Activated CD4-positive, CD25-positive, alpha-beta regulatory T cell treated with anti-CD3 and anti-CD28 coated beads, Interleukin-2, amount 50 U/mL, for 72 hours (primary cell): Measurements from ENCODE around the gene SCAI.
A peak's percentile ranks its signal among the peaks of the same experiment; 100 is the strongest.
"Not testable (repeated sequence)": the region's sequence is repeated elsewhere in the genome, so short reads cannot be mapped to it uniquely, and the experiment has no call there.

Experiments
- DNase-seq: peaks from one replicate; pipeline ENCODE4 v3.0.0; 2021

The SCAI gene

GRCh38 chr9:125143377-125144090 lies at the start of gene SCAI:
Gene SCAI, minus strand, starts transcription at chr9:125143528. Its CDS starts 91 bp downstream, at chr9:125143437.
- peak; percentile 94 for DNase-seq

GRCh38 chr9:125190361-125190801 lies 47.1 kb upstream of the SCAI start:
- DNase-seq, result peak; percentile 38

- peak; percentile 95 for DNase-seq
These were observed 46.3 kb upstream of the SCAI start, which contains the start of gene PPP6C for GRCh38 chr9:125189361-125190289. Gene PPP6C, minus strand, starts transcription at chr9:125189803. Its CDS starts 85 bp downstream, at chr9:125189718.

- peak; percentile 50 for DNase-seq
These were observed 45.7 kb upstream of the SCAI start for GRCh38 chr9:125189011-125189360.

- no peak for DNase-seq
These were observed 40.2 kb upstream of the SCAI start for GRCh38 chr9:125183561-125183960.

- DNase-seq, result no peak
These were observed 39.7 kb upstream of the SCAI start for GRCh38 chr9:125183054-125183453.

- not testable (repeated sequence) for DNase-seq
These were observed 38.4 kb upstream of the SCAI start for GRCh38 chr9:125181756-125182155.

GRCh38 chr9:125180876-125181275 lies 37.5 kb upstream of the SCAI start:
- no peak for DNase-seq

- not testable (repeated sequence) for DNase-seq
These were observed 36.4 kb upstream of the SCAI start for GRCh38 chr9:125179776-125180175.

GRCh38 chr9:125177888-125178287 lies 34.6 kb upstream of the SCAI start:
- DNase-seq, result no peak

- no peak for DNase-seq
These were observed 33.3 kb upstream of the SCAI start for GRCh38 chr9:125176636-125177035.

- DNase-seq, result no peak
These were observed 28.9 kb upstream of the SCAI start for GRCh38 chr9:125172031-125172755.

GRCh38 chr9:125169895-125170294 lies 26.6 kb upstream of the SCAI start:
- no peak for DNase-seq

GRCh38 chr9:125166762-125167161 lies 23.4 kb upstream of the SCAI start:
- no peak for DNase-seq

- not testable (repeated sequence) for DNase-seq
These were observed 19.6 kb upstream of the SCAI start for GRCh38 chr9:125162891-125163290.

- no peak for DNase-seq
These were observed 18.1 kb upstream of the SCAI start for GRCh38 chr9:125161284-125161918.

- DNase-seq, result no peak
These were observed 17.4 kb upstream of the SCAI start for GRCh38 chr9:125160750-125161149.

GRCh38 chr9:125156551-125156950 lies 13.2 kb upstream of the SCAI start:
- DNase-seq, result no peak

GRCh38 chr9:125153712-125154367 lies 10.5 kb upstream of the SCAI start:
- no peak for DNase-seq

GRCh38 chr9:125151730-125152129 lies 8.4 kb upstream of the SCAI start:
- DNase-seq, result no peak

GRCh38 chr9:125150349-125151245 lies 7.3 kb upstream of the SCAI start:
- DNase-seq, result no peak
